PC-3 (cell line): ENCODE data around the gene EIF4E.

Experiments
- EZH2 ChIP-seq: fragments of 300-600 bp; sonication (generic); IDR thresholded peaks from one replicate; pipeline ENCODE4 v1.6.1; 2017; ENCODE audit warnings: antibody characterized with exemption, mild to moderate bottlenecking, low read length; ENCODE audit not compliant: unreplicated experiment
- TF ChIP-seq, protein P1 (sequence below): fragments of 300-600 bp; sonication (generic); conservative IDR thresholded peaks from 2 replicates; pipeline ENCODE4 v1.5.1; 2017; ENCODE audit warnings: antibody characterized with exemption, low read depth, mild to moderate bottlenecking, low read length

- TF ChIP-seq EZH2: no peak
- TF ChIP-seq, protein P1, sequence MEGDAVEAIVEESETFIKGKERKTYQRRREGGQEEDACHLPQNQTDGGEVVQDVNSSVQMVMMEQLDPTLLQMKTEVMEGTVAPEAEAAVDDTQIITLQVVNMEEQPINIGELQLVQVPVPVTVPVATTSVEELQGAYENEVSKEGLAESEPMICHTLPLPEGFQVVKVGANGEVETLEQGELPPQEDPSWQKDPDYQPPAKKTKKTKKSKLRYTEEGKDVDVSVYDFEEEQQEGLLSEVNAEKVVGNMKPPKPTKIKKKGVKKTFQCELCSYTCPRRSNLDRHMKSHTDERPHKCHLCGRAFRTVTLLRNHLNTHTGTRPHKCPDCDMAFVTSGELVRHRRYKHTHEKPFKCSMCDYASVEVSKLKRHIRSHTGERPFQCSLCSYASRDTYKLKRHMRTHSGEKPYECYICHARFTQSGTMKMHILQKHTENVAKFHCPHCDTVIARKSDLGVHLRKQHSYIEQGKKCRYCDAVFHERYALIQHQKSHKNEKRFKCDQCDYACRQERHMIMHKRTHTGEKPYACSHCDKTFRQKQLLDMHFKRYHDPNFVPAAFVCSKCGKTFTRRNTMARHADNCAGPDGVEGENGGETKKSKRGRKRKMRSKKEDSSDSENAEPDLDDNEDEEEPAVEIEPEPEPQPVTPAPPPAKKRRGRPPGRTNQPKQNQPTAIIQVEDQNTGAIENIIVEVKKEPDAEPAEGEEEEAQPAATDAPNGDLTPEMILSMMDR: no peak
These were observed 78.0 kb downstream of the EIF4E start for GRCh38 chr4:98850937-98851336.
